GM18868 (cell line): ENCODE measurements around the gene OSBPL5.
A peak's percentile ranks its signal among the peaks of the same experiment; 100 is the strongest.

Experiments
- ATAC-seq: cut with Tn5 transposase; IDR thresholded peaks from one replicate; pipeline ENCODE4 v1.9.1; 2021; ENCODE audit warnings: mild to moderate bottlenecking, moderate library complexity; ENCODE audit not compliant: unreplicated experiment

The OSBPL5 gene

GRCh38 chr11:3060436-3061025 is 104.6 kb downstream of the OSBPL5 start:
- ATAC-seq, result no peak

GRCh38 chr11:3058753-3059664 is 106.1 kb downstream of the OSBPL5 start:
- no peak for ATAC-seq

GRCh38 chr11:3057069-3057963 is 107.8 kb downstream of the OSBPL5 start, which contains the start of gene CARS1:
CARS1 (minus strand) TSS chr11:3057423; CDS start chr11:3057367, 56 bp downstream.
- ATAC-seq, result peak; percentile 97

- no peak for ATAC-seq
Observed at GRCh38 chr11:3056296-3057068, 108.6 kb downstream of the OSBPL5 start.

GRCh38 chr11:3055891-3056290 is 109.2 kb downstream of the OSBPL5 start:
- no peak for ATAC-seq

- no peak for ATAC-seq
Observed at GRCh38 chr11:3052567-3052966, 112.5 kb downstream of the OSBPL5 start.

- ATAC-seq, result no peak
Observed at GRCh38 chr11:3052109-3052479, 113.0 kb downstream of the OSBPL5 start.

GRCh38 chr11:3051196-3052108 is 113.7 kb downstream of the OSBPL5 start:
- ATAC-seq, result no peak

GRCh38 chr11:3050386-3051195 is 114.5 kb downstream of the OSBPL5 start:
- ATAC-seq, result peak; percentile 3

- peak; percentile 89 for ATAC-seq
Observed at GRCh38 chr11:3049430-3050243, 115.5 kb downstream of the OSBPL5 start.

- no peak for ATAC-seq
Observed at GRCh38 chr11:3047637-3048036, 117.5 kb downstream of the OSBPL5 start.

GRCh38 chr11:3046641-3047040 is 118.5 kb downstream of the OSBPL5 start:
- no peak for ATAC-seq

- no peak for ATAC-seq
Observed at GRCh38 chr11:3046190-3046589, 118.9 kb downstream of the OSBPL5 start.

- ATAC-seq, result no peak
Observed at GRCh38 chr11:3044915-3045314, 120.2 kb downstream of the OSBPL5 start.

GRCh38 chr11:3044004-3044403 is 121.1 kb downstream of the OSBPL5 start:
- ATAC-seq, result no peak

- ATAC-seq, result no peak
Observed at GRCh38 chr11:3043315-3043871, 121.7 kb downstream of the OSBPL5 start.

GRCh38 chr11:3042496-3043314 is 122.4 kb downstream of the OSBPL5 start:
- no peak for ATAC-seq
